HepG2 (cell line): ENCODE results near the gene CCDC87. TPM values are rescaled to one million over a fixed set of nuclear protein-coding genes. Genes with fewer than 3 reads are reported as not detected.

Experiments
- AGO1 ChIP-seq: fragments of 200-400 bp; formaldehyde crosslinking; IDR thresholded peaks from 2 replicates; pipeline ENCODE4 v1.6.1; 2017; ENCODE audit warnings: mild to moderate bottlenecking, low read depth, low read length, moderate library complexity; ENCODE audit not compliant: poor library complexity, severe bottlenecking
- ARHGAP35 ChIP-seq: sonication (generic); formaldehyde crosslinking; IDR thresholded peaks from 2 replicates; pipeline ENCODE4 v1.9.0; 2022; ENCODE audit warnings: mild to moderate bottlenecking, inconsistent platforms, moderate library complexity, missing genetic modification reagents, borderline replicate concordance
- ARID5B ChIP-seq: IDR thresholded peaks from 2 replicates; pipeline ENCODE4 v1.4.0; 2020; ENCODE audit warnings: mild to moderate bottlenecking, missing genetic modification reagents
- ATF7-NPFF ChIP-seq: sonication (generic); formaldehyde crosslinking; IDR thresholded peaks from 2 replicates; pipeline ENCODE4 v1.8.1; 2023; ENCODE audit warnings: mild to moderate bottlenecking, low read depth, missing genetic modification reagents, moderate library complexity
- CBX5 ChIP-seq: sonication (generic); formaldehyde crosslinking; IDR thresholded peaks from 2 replicates; pipeline ENCODE4 v1.4.0; 2020; ENCODE audit warnings: missing genetic modification reagents, borderline replicate concordance
- CREB1 ChIP-seq, 2 experiments: fragments of 450-650 bp in 1 of 2; IDR thresholded peaks; 2 replicates each; pipeline ENCODE4 v1.6.1; 2016 to 2017; ENCODE audit warnings: control low read depth in 1 of 2, mild to moderate bottlenecking in 1 of 2, missing compliant biosample characterization in 1 of 2, missing genetic modification characterization in 1 of 2
- GFI1 ChIP-seq: sonication (generic); formaldehyde crosslinking; IDR thresholded peaks from 2 replicates; pipeline ENCODE4 v1.5.0; 2020; ENCODE audit warnings: missing genetic modification reagents, mild to moderate bottlenecking, borderline replicate concordance
- JARID2 ChIP-seq: sonication (generic); formaldehyde crosslinking; IDR thresholded peaks from 2 replicates; pipeline ENCODE4 v1.8.1; 2023; ENCODE audit warnings: missing genetic modification reagents, inconsistent platforms; ENCODE audit not compliant: insufficient replicate concordance
- KDM5B ChIP-seq: sonication (generic); formaldehyde crosslinking; IDR thresholded peaks from 2 replicates; pipeline ENCODE4 v1.4.0; 2020; ENCODE audit warnings: missing genetic modification reagents, mild to moderate bottlenecking, borderline replicate concordance
- MTA1 ChIP-seq: sonication (generic); formaldehyde crosslinking; IDR thresholded peaks from 2 replicates; pipeline ENCODE4 v1.4.0; 2020; ENCODE audit warnings: missing genetic modification reagents, mild to moderate bottlenecking, borderline replicate concordance
- NFKBIZ ChIP-seq: IDR thresholded peaks from 2 replicates; pipeline ENCODE4 v1.6.1; 2018; ENCODE audit warnings: missing genetic modification reagents, missing compliant biosample characterization
- RAD21 ChIP-seq: fragments of 450-650 bp; formaldehyde crosslinking; IDR thresholded peaks from 2 replicates; pipeline ENCODE4 v1.5.0; 2020; ENCODE audit warnings: mild to moderate bottlenecking
- SOX13 ChIP-seq, 3 experiments: fragments of 450-650 bp in 1 of 3; sonication (generic) in 1 of 3; formaldehyde crosslinking in 1 of 3; IDR thresholded peaks in 2 of 3; conservative IDR thresholded peaks in 1 of 3; 2 replicates each; pipeline versions ENCODE4 v1.5.0 to v1.6.1; 2016 to 2020; ENCODE audit warnings: antibody characterized with exemption in 1 of 3, mild to moderate bottlenecking in 1 of 3, missing compliant biosample characterization in 1 of 3, missing genetic modification reagents in 1 of 3, moderate library complexity in 1 of 3
- SPEN ChIP-seq: sonication (generic); formaldehyde crosslinking; IDR thresholded peaks from 2 replicates; pipeline ENCODE4 v1.5.1; 2020; ENCODE audit warnings: low read depth, mild to moderate bottlenecking, missing genetic modification reagents
- TARDBP ChIP-seq: sonication (generic); formaldehyde crosslinking; IDR thresholded peaks from 2 replicates; pipeline ENCODE4 v1.8.0; 2022; ENCODE audit warnings: mild to moderate bottlenecking, missing genetic modification reagents
- THAP7 ChIP-seq: sonication (generic); formaldehyde crosslinking; IDR thresholded peaks from 2 replicates; pipeline ENCODE4 v1.8.1; 2023; ENCODE audit warnings: mild to moderate bottlenecking, missing genetic modification reagents
- ZFP37 ChIP-seq: sonication (generic); formaldehyde crosslinking; IDR thresholded peaks from 2 replicates; pipeline ENCODE4 v1.4.0; 2020; ENCODE audit warnings: missing genetic modification reagents, borderline replicate concordance
- ZMYM4 ChIP-seq: sonication (generic); formaldehyde crosslinking; IDR thresholded peaks from 2 replicates; pipeline ENCODE4 v1.8.1; 2023; ENCODE audit warnings: mild to moderate bottlenecking, missing genetic modification reagents
- ZNF121 ChIP-seq: sonication (generic); formaldehyde crosslinking; IDR thresholded peaks from 2 replicates; pipeline ENCODE4 v1.5.0; 2020; ENCODE audit warnings: mild to moderate bottlenecking, missing genetic modification reagents
- ZNF274 ChIP-seq: sonication (generic); formaldehyde crosslinking; IDR thresholded peaks from 2 replicates; pipeline ENCODE4 v1.5.1; 2020; ENCODE audit warnings: mild to moderate bottlenecking, missing genetic modification reagents
- ZNF3 ChIP-seq: IDR thresholded peaks from 2 replicates; pipeline ENCODE4 v1.7.0; 2017; ENCODE audit warnings: inconsistent platforms
- ZNF33B ChIP-seq: sonication (generic); formaldehyde crosslinking; IDR thresholded peaks from 2 replicates; pipeline ENCODE4 v1.5.1; 2020; ENCODE audit warnings: mild to moderate bottlenecking, missing genetic modification reagents
- ZNF460 ChIP-seq: sonication (generic); formaldehyde crosslinking; IDR thresholded peaks from 2 replicates; pipeline ENCODE4 v1.5.1; 2020; ENCODE audit warnings: missing genetic modification reagents, mild to moderate bottlenecking, borderline replicate concordance
- ZNF563 ChIP-seq: sonication (generic); formaldehyde crosslinking; IDR thresholded peaks from 2 replicates; pipeline ENCODE4 v1.8.0; 2022; ENCODE audit warnings: mild to moderate bottlenecking, moderate library complexity, missing genetic modification reagents
- ZNF850 ChIP-seq: sonication (generic); formaldehyde crosslinking; conservative IDR thresholded peaks from 2 replicates; pipeline ENCODE4 v1.9.0; 2021; ENCODE audit warnings: mild to moderate bottlenecking, missing genetic modification reagents
- polyA plus RNA-seq, 8 experiments: library from polyadenylated mRNA; depleted of rRNA in 3 of 8; stranded (reverse) in 7 of 8; unstranded in 1 of 8; fragments of >200 nt; fragmentation: Illumina TruSeq in 4 of 8; extraction: Trizol in 4 of 8; gene quantifications; 2 replicates each; pipeline versions ENCODE4 v1.2.1 to v1.2.3, GENCODE V29; 2011 to 2016; ENCODE audit warnings: low read depth in 4 of 8, missing spikeins in 1 of 8, mixed read lengths in 1 of 8; ENCODE audit not compliant: insufficient read depth in 1 of 8
- total RNA-seq, 5 experiments: library from RNA; depleted of rRNA; stranded (reverse); fragments of >200 nt; fragmentation: Illumina TruSeq; extraction: Trizol; gene quantifications; 2 replicates each; pipeline ENCODE4 v1.2.3, GENCODE V29; 2016; ENCODE audit warnings: low read depth in 1 of 5

CCDC87 gene
- total and polyA plus RNA-seq, 2 of the 13 experiments (the other 11 are each of a cell fraction or from before 2014, with no cell fraction given), result 0.05 to 0.42 TPM

GRCh38 chr11:66545701-66546367 lies 47.0 kb downstream of the CCDC87 start, which contains the start of gene ZDHHC24 (continued):
- TF ChIP-seq ARID5B (CRISPR knock-in tag), result peak; percentile 44; the same call in 1 of the 2 replicates
- peak; percentile 56; the same call in 1 of the 2 replicates for TF ChIP-seq KDM5B (CRISPR knock-in tag)
- peak; percentile 18 for TF ChIP-seq AGO1
- 0 out of 2 replicates have a peak, but pooled peaks have one; percentile 28 for TF ChIP-seq CREB1 (IDR thresholded peaks at IDR 0.05)
- TF ChIP-seq CREB1 (CRISPR knock-in tag; IDR thresholded peaks at IDR 0.05), result no peak
- no peak for TF ChIP-seq ZNF850 (CRISPR knock-in tag)
- TF ChIP-seq ZNF274 (CRISPR knock-in tag), result no peak
- no peak; the same call in 1 of the 2 replicates for TF ChIP-seq ZNF33B (CRISPR knock-in tag)
- no peak for TF ChIP-seq SOX13 (IDR thresholded peaks at IDR 0.05)
- no peak for TF ChIP-seq SOX13 (CRISPR knock-in tag; conservative IDR thresholded peaks at IDR 0.05 in 1 of 2, IDR thresholded peaks at IDR 0.05 in 1 of 2)
- 0 out of 2 replicates have a peak, but pooled peaks have one; percentile 17 for TF ChIP-seq ARHGAP35 (CRISPR knock-in tag)
- TF ChIP-seq MTA1, result peak; percentile 64; the same call in 1 of the 2 replicates
- no peak for TF ChIP-seq ZNF460
- no peak for TF ChIP-seq THAP7 (CRISPR knock-in tag)
- TF ChIP-seq ZFP37 (CRISPR knock-in tag), result no peak
- no peak for TF ChIP-seq CBX5 (CRISPR knock-in tag)
- TF ChIP-seq ZNF121 (CRISPR knock-in tag), result no peak; the same call in 1 of the 2 replicates
- TF ChIP-seq SPEN, result peak; percentile 80; the same call in 1 of the 2 replicates
- no peak for TF ChIP-seq GFI1 (CRISPR knock-in tag)
- no peak for TF ChIP-seq TARDBP
- no peak for TF ChIP-seq ZMYM4
- no peak for TF ChIP-seq ZNF3 (CRISPR knock-in tag)
- no peak for TF ChIP-seq ZNF563 (CRISPR knock-in tag)
- TF ChIP-seq RAD21 (CRISPR knock-in tag), result peak; percentile 32; the same call in 1 of the 2 replicates
- peak; percentile 84; the same call in 1 of the 2 replicates for TF ChIP-seq ATF7-NPFF (CRISPR knock-in tag)
- TF ChIP-seq NFKBIZ (CRISPR knock-in tag), result no peak
- no peak for TF ChIP-seq JARID2
